Putamen (tissue), 1 donor: ENCODE data around the gene NAMPT.

Experiments used
- DNase-seq: peaks from one replicate; pipeline ENCODE4 v3.0.0-alpha.2; 2016; ENCODE audit warnings: low spot score

NAMPT gene

GRCh38 chr7:106273009-106273668, 11.6 kb downstream of the NAMPT start:
- no peak for DNase-seq

GRCh38 chr7:106270122-106270977, 14.4 kb downstream of the NAMPT start:
- no peak for DNase-seq

DNA sequence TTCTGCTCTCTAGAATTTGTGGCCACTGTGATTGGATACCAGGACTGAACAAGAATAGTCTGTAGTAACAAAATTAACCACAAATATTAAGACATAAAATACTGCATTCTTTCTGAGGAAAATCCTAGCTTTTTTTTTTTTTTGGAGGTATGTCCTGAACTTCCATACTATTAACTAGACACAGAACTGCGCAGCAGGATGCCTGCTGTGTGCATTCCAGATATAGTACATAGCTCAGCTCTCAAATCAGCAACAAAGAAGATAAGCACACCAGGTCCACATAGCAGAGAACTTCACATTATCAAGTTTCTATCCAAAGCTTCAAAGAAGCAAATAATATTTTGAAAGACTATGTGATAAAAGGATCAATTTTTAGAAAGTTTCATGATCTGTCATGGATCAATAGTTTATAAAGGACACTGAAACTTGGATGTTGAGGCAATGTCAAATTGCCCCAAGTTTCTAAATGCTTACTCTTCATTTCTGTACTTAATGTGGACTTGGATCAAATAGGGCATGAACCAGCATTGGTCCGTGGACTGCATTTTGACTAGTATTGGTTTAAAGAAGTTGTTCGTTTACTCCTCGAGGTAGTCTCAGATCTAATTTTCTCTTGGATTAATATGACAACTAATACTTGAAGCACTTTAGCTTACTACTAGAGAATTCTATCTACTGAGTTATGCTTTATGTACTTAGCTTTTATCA, 15.4 kb downstream of the NAMPT start:
- DNase-seq, result no peak

DNA sequence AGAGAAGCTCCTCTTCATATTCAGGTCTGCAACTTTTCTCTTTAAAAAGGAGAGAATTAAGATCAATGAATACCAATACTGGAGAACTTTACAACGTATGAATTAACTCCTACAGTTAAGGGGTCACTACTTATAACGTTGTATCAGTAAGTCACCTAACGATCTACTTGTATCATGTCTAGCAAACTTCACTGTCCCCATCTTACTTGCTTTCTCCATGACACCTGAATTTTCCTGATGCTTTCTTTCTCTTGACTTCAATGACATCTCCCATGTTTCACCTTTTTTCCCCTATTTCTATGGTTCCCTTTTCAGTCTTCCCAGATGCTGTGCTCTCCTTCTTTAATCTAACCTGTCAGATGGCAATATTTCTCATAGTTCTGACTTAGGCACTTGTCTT, 19.6 kb downstream of the NAMPT start:
- no peak for DNase-seq

- DNase-seq, result no peak
Measured at GRCh38 chr7:106262221-106262881, 22.4 kb downstream of the NAMPT start.

DNA sequence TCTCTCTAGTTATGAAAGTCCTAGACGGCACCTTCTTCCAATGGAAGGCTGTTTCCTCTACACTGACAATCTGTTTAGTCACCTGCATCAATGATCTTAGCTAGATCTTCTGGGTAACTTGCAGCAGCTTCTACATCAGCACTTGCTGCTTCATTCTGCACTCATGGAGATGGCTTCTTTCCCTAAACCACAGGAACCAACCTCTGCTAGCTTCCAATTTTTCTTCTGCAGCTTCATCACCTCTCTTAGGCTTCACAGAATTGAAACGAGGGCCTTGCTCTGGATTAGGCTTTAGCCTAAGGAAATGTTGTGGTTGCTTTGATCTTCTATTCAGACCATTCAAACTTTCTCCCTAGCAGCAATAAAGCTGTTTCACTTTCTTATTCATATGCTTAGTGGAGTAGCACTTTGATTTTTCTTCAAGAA, 24.6 kb downstream of the NAMPT start:
- DNase-seq, result no peak

DNA sequence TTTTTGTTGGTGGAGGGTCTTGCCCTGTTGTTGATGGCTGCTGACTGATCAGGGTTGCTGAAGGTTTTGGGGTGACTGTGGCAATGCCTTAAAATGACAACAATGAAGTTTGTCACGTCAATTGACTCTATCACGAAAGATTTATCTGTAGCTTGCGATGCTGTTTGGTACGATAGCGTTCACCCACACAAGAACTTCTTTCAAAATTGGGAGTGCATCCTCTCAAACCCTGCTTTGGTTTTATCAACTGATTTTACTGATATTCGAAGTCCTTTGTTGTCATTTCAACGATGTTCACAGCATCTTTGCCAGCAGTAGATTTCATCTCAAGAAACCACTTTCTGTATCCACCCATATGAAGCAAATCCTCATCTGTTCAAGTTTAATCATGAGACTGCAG, 26.0 kb downstream of the NAMPT start:
- DNase-seq, result no peak

GRCh38 chr7:106257752-106258151, 27.0 kb downstream of the NAMPT start:
- no peak for DNase-seq

DNA sequence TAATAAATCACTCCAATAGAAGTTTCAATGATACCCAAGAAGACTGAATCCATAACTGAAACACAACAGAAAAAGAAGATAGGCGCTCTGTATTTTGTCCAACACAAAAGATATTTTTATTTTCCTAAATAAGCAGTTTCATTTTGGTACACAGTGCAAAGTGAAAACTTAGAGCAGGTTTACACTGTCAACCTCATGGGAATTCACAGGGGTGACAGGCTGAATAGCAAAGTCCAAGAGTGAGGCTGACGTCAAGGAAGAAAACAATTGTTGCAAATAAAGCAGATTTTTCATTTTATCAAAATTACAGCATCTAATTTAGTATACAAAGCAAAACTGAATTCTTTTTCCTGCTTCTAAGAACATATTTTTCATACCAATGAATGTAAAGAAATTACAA, 28.6 kb downstream of the NAMPT start:
- DNase-seq, result no peak

GRCh38 chr7:106255246-106255645, 29.5 kb downstream of the NAMPT start:
- DNase-seq, result no peak

GRCh38 chr7:106254525-106255116, 30.2 kb downstream of the NAMPT start:
- no peak for DNase-seq

DNA sequence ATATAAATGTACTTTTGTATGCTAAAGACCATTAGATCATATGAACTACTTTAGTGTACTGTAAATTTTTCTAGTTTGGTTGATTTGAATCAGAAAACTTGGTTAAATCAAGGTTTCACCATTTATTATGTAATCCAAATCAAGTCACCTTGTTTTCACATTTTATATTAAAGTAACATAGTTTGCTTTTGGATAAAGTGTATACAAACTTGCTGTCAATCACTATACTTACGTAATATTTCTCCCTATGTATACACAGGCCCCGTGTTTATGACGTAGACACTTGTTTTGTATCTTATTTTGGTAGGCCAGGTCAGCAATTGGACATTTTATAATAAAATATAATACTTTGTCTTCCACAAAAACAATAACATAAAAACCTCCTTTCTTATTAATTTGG, 32.2 kb downstream of the NAMPT start:
- no peak for DNase-seq

- DNase-seq, result no peak
Measured at GRCh38 chr7:106249488-106249887, 35.3 kb downstream of the NAMPT start.

DNA sequence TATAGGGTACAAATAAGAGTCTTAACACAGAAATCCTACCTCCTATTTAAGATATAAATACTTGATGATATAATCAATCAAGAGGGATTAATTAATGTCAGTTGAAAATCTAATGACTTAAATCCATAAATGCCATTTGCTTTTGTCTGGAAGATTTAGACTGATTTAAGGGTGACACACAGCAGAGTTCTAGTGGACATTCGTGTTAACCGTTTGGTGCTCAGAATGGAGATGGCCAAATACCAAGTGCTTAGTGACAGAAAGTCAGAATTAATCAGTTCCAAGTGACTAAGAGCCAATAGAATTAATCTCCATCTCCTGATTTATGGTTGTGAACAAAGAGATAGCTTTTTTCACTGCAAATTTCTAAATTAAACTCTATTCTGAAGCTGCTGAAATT, 36.2 kb downstream of the NAMPT start:
- DNase-seq, result no peak

GRCh38 chr7:106247841-106248240, 36.9 kb downstream of the NAMPT start:
- DNase-seq, result no peak

DNA sequence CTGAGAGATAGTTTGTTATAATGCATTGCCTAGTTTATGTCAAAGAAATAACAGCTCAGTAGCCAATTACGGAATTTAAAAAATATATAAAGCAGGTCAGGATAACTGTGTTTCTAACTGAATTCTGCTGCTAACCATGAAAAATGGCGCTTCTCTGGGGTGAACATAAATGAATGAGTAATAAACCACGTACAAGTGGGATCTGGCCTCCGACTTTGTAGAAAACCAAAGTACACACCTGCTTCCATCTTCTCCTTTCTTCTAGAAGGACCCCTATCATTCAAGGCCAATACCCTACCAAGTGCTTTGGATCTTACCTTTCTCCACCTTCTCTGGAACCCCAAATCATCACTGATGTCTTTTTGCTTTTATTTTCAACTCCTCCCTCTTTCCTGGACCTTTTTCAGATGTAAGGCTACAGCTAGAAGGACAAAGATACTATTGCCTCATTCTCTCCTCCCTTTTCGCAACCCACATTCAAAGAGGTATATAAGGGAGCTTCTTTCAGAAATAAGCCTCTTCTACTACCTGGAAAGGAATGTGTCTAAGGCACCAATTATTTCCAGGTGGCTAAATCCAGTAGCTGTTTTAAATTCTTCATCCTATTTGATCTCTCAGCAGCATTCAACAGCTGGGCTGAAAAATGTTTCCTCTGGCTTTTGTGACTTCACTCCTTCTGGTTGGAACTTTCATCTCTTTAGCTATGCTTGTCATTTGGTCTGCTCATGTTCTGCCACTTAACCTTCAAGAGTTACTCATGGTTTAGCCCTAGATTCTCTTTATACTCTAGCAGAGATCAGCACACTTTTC, 37.7 kb downstream of the NAMPT start:
- DNase-seq, result no peak

GRCh38 chr7:106243893-106244292, 40.9 kb downstream of the NAMPT start:
- no peak for DNase-seq

GRCh38 chr7:106239406-106239805, 45.4 kb downstream of the NAMPT start:
- DNase-seq, result no peak

- no peak for DNase-seq
Measured at GRCh38 chr7:106238830-106239229, 46.0 kb downstream of the NAMPT start.

DNA sequence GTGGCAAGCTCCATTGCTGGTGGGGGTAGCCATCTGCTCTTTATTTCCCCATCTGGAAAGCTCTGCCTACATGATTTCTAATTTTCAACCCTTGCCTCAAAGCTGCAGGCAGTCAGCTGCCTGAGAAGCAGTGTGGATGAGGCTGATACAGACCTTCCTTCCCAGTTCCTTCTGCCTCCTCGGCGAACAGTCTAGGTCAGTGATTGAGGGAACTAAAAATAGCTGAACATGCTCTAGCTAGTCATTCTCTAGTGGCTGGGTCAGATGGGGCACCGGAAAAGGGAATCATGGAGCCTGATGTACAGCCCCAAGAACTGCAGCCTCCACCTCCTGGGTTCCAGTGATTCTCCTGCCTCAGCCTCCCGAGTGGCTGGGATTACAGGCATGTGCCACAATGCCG, 48.7 kb downstream of the NAMPT start:
- DNase-seq, result no peak

- no peak for DNase-seq
Measured at GRCh38 chr7:106234425-106234824, 50.4 kb downstream of the NAMPT start.
